ENCODE data around the gene THSD1. TPM values are rescaled to one million over a fixed set of nuclear protein-coding genes. Genes with fewer than 3 reads are reported as not detected.

The THSD1 gene
- total and polyA plus RNA-seq, 9 of the 15 experiments (the other 6 are each of a cell fraction or from before 2014, with no cell fraction given): 0.01 to 0.11 (median 0.04) TPM; not detected in 2

DNA sequence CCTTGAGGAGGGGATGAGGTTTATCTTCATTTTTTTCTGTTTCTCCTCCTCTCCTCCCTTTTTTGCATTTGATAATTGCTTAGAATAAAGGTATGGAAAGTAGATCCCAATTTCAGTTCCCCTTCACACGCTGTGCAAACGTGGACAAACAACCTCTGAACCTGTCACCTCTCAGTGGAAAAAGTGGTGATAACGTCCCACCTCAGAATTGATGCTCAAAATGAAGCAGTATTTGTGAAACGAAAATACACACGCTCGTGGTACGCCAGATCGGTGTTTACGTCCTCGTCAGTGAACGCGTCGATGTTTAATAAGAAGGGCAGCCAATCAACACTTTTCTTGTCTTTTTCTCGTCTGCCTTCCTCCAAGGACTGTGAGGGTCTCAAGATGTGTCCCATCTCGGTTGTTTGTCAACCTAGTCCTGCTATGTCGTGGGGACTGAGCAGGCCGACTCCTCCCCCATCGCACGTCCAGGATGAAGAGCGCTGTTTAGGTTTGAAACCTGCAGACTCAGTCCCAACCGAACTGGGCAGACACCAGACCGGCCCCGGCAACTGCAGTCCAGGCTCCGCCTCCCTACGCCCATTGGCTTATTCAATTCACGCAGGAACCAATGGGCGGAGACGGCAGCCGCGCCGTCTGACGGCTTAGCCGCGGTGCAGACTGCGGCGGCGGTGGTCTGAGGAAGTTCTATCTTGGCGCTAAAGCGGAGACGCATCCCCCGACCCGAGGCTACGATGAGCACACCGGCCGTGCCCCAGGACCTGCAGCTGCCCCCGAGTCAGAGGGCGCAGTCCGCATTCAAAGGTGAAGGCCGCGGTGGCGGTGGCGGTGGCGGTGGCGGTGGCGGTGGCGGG is 49.1 kb upstream of the THSD1 start, which contains the start of gene CKAP2 (continued):
- TF ChIP-seq PURB (CRISPR knock-in tag; IDR thresholded peaks at IDR 0.05; ENCODE audit: low read depth): no peak
- TF ChIP-seq, protein P1, sequence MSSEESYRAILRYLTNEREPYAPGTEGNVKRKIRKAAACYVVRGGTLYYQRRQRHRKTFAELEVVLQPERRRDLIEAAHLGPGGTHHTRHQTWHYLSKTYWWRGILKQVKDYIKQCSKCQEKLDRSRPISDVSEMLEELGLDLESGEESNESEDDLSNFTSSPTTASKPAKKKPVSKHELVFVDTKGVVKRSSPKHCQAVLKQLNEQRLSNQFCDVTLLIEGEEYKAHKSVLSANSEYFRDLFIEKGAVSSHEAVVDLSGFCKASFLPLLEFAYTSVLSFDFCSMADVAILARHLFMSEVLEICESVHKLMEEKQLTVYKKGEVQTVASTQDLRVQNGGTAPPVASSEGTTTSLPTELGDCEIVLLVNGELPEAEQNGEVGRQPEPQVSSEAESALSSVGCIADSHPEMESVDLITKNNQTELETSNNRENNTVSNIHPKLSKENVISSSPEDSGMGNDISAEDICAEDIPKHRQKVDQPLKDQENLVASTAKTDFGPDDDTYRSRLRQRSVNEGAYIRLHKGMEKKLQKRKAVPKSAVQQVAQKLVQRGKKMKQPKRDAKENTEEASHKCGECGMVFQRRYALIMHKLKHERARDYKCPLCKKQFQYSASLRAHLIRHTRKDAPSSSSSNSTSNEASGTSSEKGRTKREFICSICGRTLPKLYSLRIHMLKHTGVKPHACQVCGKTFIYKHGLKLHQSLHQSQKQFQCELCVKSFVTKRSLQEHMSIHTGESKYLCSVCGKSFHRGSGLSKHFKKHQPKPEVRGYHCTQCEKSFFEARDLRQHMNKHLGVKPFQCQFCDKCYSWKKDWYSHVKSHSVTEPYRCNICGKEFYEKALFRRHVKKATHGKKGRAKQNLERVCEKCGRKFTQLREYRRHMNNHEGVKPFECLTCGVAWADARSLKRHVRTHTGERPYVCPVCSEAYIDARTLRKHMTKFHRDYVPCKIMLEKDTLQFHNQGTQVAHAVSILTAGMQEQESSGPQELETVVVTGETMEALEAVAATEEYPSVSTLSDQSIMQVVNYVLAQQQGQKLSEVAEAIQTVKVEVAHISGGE (CRISPR knock-in tag; IDR thresholded peaks at IDR 0.05): no peak
- no peak for TF ChIP-seq KLF1 (tag; IDR thresholded peaks at IDR 0.05)
- TF ChIP-seq TCFL5 (CRISPR knock-in tag; conservative IDR thresholded peaks at IDR 0.05): no peak
- TF ChIP-seq CCAR2 (IDR thresholded peaks at IDR 0.05; ENCODE audit: low read depth, low read length): no peak
- TF ChIP-seq MED1 (CRISPR knock-in tag; IDR thresholded peaks at IDR 0.05; ENCODE audit: borderline replicate concordance): no peak
- no peak for TF ChIP-seq HSF4 (CRISPR knock-in tag; IDR thresholded peaks at IDR 0.05; ENCODE audit: borderline replicate concordance)
- no peak for TF ChIP-seq XRCC4 (IDR thresholded peaks at IDR 0.05; ENCODE audit: extremely low read depth, insufficient read depth, insufficient read length)
- TF ChIP-seq, protein P2, sequence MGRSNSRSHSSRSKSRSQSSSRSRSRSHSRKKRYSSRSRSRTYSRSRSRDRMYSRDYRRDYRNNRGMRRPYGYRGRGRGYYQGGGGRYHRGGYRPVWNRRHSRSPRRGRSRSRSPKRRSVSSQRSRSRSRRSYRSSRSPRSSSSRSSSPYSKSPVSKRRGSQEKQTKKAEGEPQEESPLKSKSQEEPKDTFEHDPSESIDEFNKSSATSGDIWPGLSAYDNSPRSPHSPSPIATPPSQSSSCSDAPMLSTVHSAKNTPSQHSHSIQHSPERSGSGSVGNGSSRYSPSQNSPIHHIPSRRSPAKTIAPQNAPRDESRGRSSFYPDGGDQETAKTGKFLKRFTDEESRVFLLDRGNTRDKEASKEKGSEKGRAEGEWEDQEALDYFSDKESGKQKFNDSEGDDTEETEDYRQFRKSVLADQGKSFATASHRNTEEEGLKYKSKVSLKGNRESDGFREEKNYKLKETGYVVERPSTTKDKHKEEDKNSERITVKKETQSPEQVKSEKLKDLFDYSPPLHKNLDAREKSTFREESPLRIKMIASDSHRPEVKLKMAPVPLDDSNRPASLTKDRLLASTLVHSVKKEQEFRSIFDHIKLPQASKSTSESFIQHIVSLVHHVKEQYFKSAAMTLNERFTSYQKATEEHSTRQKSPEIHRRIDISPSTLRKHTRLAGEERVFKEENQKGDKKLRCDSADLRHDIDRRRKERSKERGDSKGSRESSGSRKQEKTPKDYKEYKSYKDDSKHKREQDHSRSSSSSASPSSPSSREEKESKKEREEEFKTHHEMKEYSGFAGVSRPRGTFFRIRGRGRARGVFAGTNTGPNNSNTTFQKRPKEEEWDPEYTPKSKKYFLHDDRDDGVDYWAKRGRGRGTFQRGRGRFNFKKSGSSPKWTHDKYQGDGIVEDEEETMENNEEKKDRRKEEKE (IDR thresholded peaks at IDR 0.05; ENCODE audit: borderline replicate concordance in 1 of 2, control insufficient read depth in 1 of 2, low read depth in 2 of 2, low read length in 1 of 2): no peak
- peak; percentile 85 for TF ChIP-seq GTF2E2 (tag; IDR thresholded peaks at IDR 0.05)
- peak; percentile 10; the same call in 1 of the 2 replicates for TF ChIP-seq ZNF263 (CRISPR knock-in tag; IDR thresholded peaks at IDR 0.05; ENCODE audit: borderline replicate concordance)
- TF ChIP-seq, protein P3, sequence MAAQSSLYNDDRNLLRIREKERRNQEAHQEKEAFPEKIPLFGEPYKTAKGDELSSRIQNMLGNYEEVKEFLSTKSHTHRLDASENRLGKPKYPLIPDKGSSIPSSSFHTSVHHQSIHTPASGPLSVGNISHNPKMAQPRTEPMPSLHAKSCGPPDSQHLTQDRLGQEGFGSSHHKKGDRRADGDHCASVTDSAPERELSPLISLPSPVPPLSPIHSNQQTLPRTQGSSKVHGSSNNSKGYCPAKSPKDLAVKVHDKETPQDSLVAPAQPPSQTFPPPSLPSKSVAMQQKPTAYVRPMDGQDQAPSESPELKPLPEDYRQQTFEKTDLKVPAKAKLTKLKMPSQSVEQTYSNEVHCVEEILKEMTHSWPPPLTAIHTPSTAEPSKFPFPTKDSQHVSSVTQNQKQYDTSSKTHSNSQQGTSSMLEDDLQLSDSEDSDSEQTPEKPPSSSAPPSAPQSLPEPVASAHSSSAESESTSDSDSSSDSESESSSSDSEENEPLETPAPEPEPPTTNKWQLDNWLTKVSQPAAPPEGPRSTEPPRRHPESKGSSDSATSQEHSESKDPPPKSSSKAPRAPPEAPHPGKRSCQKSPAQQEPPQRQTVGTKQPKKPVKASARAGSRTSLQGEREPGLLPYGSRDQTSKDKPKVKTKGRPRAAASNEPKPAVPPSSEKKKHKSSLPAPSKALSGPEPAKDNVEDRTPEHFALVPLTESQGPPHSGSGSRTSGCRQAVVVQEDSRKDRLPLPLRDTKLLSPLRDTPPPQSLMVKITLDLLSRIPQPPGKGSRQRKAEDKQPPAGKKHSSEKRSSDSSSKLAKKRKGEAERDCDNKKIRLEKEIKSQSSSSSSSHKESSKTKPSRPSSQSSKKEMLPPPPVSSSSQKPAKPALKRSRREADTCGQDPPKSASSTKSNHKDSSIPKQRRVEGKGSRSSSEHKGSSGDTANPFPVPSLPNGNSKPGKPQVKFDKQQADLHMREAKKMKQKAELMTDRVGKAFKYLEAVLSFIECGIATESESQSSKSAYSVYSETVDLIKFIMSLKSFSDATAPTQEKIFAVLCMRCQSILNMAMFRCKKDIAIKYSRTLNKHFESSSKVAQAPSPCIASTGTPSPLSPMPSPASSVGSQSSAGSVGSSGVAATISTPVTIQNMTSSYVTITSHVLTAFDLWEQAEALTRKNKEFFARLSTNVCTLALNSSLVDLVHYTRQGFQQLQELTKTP (IDR thresholded peaks at IDR 0.05; ENCODE audit: low read depth in 1 of 2, partially characterized antibody in 2 of 2): peak in 1 of 2 experiments; percentile 45
- TF ChIP-seq MEF2A (IDR thresholded peaks at IDR 0.05; ENCODE audit: control insufficient read depth, low read depth, low read length): no peak
- TF ChIP-seq ZBTB7A (IDR thresholded peaks at IDR 0.05; ENCODE audit: borderline replicate concordance, control insufficient read depth, low read depth, low read length): no peak

Data from K562 (cell line).